Kidney epithelial cell (primary cell): Measurements from ENCODE around the gene BANP. TPM values are rescaled to one million over a fixed set of nuclear protein-coding genes. Genes with fewer than 3 reads are reported as not detected.
"Not testable (repeated sequence)": the region's sequence is repeated elsewhere in the genome, so short reads cannot be mapped to it uniquely, and the experiment has no call there.

Experiments
- DNase-seq: peaks from one replicate; pipeline ENCODE4 v3.0.0-alpha.2; 2010; ENCODE audit warnings: low read depth
- H3K27me3 ChIP-seq: 2 replicates; pipeline ENCODE4 v1.6.0; 2011; ENCODE audit warnings: low read length; ENCODE audit not compliant: control insufficient read depth, insufficient read depth
- H3K36me3 ChIP-seq: 2 replicates; pipeline ENCODE4 v1.5.1; 2011; ENCODE audit warnings: low read length; ENCODE audit not compliant: control insufficient read depth, insufficient read depth
- H3K4me3 ChIP-seq: 2 replicates; pipeline ENCODE4 v1.5.1; 2011; ENCODE audit warnings: low read depth, mild to moderate bottlenecking, control low read depth, low read length
- total RNA-seq: library from RNA; depleted of rRNA; stranded (reverse); fragments of >200 nt; gene quantifications from 2 replicates; pipeline ENCODE4 v1.2.3, GENCODE V29; 2015
- TF ChIP-seq, protein P1 (sequence below): IDR thresholded peaks from 2 replicates; pipeline ENCODE4 v1.5.1; 2011; ENCODE audit warnings: mild to moderate bottlenecking, moderate library complexity, low read length, control low read depth, inconsistent platforms; ENCODE audit not compliant: insufficient read depth, poor library complexity, severe bottlenecking

Gene BANP
- total RNA-seq, 1 donor from 2014 or later = 25.9 TPM

DNA sequence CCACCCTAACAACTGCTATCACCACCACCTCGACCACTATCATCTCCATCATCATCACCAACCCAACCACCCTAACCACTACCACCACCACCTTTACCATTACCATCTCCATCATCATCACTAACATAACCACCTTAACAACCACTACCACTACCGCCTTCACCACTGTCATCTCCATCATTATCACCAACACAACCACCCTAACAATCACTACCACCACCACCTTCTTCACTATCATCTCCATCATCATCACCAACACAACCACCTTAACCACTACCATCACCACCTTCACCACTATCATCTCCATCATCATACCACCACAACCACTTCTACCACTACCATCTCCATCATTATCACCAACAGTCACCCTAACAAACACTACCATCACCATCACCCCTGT is 101.4 kb downstream of the BANP start:
- no peak for DNase-seq
- TF ChIP-seq, protein P1, sequence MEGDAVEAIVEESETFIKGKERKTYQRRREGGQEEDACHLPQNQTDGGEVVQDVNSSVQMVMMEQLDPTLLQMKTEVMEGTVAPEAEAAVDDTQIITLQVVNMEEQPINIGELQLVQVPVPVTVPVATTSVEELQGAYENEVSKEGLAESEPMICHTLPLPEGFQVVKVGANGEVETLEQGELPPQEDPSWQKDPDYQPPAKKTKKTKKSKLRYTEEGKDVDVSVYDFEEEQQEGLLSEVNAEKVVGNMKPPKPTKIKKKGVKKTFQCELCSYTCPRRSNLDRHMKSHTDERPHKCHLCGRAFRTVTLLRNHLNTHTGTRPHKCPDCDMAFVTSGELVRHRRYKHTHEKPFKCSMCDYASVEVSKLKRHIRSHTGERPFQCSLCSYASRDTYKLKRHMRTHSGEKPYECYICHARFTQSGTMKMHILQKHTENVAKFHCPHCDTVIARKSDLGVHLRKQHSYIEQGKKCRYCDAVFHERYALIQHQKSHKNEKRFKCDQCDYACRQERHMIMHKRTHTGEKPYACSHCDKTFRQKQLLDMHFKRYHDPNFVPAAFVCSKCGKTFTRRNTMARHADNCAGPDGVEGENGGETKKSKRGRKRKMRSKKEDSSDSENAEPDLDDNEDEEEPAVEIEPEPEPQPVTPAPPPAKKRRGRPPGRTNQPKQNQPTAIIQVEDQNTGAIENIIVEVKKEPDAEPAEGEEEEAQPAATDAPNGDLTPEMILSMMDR = no peak
- no peaks in the 10 kb centered on the region for H3K36me3 ChIP-seq
- no peak overlapping the region for H3K4me3 ChIP-seq
- no peaks in the 10 kb centered on the region for H3K27me3 ChIP-seq

DNA sequence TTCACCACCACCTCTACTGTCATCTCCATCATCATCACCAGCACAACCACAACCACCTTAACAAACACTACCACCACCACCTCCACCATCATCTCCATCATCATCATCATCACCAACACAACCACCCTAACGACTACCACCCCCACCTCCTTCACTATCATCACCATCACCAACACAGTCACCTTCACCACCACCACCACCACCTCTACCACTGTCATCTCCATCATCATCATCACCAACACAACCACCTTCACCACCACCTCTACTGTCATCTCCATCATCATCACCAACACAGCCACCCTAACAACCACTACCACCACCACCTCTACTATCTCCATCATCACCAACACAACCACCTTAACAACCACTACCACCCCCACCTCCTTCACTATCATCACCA is 102.2 kb downstream of the BANP start:
- not testable (repeated sequence) for DNase-seq, H3K36me3 ChIP-seq, H3K27me3 ChIP-seq, H3K4me3 ChIP-seq

DNA sequence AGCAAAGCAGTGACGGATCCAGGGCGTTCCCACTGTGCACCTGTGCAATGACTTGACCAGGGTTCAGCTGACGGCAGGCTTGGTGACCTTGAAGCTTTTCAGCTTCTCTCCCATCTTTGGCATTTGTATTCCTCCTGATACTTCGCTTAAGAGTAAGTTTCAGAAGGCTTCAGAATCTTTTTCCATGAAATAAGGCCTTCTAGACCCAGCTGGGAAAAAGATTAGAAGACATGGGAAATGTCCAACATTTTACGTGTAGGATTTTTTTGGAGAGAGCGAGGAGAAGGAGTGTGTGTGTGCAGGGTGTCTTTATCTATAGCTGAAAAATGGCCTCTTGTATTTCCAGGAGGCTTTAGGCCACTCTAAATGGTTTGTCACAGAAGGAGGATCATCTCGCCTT is 104.1 kb downstream of the BANP start:
- TF ChIP-seq, protein P1 = no peak
- no peak for DNase-seq
- H3K36me3 ChIP-seq = no peaks in the 10 kb centered on the region
- no peak overlapping the region for H3K4me3 ChIP-seq
- no peaks in the 10 kb centered on the region for H3K27me3 ChIP-seq

DNA sequence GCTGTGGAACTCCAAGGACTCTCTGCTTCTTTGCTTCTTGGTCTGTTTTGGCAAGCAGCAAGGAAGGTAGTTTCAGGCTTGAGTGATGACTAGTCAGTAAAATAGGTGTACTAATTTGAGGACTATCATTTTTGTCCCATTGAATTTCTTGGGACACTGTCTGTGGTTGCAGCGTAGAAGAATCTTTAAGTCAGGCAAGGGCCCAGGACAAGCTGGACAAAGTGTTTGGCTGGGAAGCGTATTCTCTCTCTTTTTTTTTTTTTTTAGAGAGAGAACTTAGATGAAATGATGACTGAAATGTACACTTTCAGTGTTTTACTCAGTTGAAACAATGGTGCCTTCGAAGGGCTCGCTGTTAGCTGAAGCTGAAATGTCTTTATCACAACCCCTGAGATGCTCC is 105.0 kb downstream of the BANP start:
- no peaks in the 10 kb centered on the region for H3K36me3 ChIP-seq
- H3K27me3 ChIP-seq = no peaks in the 10 kb centered on the region
- TF ChIP-seq, protein P1 = no peak
- no peak overlapping the region for H3K4me3 ChIP-seq
- DNase-seq = no peak

DNA sequence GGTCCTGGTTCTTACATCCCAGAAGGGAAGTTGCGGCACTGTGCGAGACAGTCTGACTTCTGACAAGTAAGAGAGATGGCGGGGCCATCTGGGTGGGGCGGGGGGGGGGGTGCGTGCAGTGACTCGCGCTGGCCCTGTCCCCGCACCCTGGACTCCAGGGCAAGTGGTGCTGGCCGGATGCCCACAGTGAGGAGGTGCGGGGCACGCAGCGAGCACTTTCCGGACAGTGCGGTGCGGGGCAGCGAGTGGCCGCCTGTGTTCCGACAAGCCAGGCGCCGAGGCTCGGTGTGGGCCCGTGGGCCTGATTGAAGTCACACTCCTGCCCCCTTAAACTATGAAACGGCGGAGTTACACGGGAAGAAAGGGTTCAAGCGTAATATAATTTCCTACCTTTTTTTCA is 106.4 kb downstream of the BANP start:
- Histone ChIP-seq H3K27me3 (no peaks in the 10 kb centered on the region), H3K36me3 (no peaks in the 10 kb centered on the region), H3K4me3 (no peak overlapping the region)
- DNase-seq = no peak
- TF ChIP-seq, protein P1 = no peak

DNA sequence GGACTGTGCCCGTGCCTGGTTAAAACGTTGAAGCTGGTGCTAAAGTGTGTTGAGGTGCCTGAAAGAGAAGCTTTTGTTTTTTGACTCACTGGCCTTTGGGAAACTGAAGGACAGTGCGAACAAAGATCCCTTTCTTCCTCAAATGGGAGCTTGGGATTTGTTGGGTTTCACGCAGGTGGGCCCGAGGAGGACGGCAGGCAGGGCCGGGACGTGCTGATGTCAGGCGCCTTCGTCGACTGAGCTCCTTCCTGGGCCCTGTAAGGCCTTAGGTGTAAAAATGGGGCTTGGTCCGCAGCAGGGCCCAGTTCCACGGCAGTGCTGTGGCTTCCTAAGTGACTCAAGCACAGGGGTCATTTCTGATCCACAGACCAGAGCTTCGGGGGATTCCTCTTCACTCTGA is 106.9 kb downstream of the BANP start:
- Histone ChIP-seq H3K4me3 (no peak overlapping the region), H3K27me3 (no peaks in the 10 kb centered on the region), H3K36me3 (no peaks in the 10 kb centered on the region)
- TF ChIP-seq, protein P1 = no peak
- DNase-seq = no peak

DNA sequence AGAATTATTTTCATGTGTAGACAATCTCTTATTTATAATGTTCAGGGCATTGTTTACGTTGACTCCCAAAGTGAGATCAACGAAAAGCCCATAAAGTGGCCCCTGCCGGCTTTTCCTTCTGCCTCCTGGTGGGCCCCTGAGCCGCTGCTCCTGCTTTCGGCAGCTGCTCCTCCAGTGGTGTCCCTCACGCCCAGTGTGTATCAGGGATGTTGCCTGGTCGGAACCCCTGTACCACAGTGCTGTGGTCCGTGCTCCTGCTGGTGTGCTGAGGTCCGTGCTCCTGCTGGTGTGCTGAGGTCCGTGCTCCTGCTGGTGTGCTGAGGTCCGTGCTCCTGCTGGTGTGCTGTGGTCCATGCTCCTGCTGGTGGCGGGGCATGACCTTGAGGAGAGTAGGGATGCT is 107.6 kb downstream of the BANP start:
- TF ChIP-seq, protein P1 = no peak
- Histone ChIP-seq H3K27me3 (no peaks in the 10 kb centered on the region), H3K4me3 (no peak overlapping the region), H3K36me3 (no peaks in the 10 kb centered on the region)
- no peak for DNase-seq
